Esophagus squamous epithelium (tissue), 4 donors: Measurements from ENCODE around the gene ABCB11.

Source experiments
- POLR2A ChIP-seq, 4 donors: fragments of 450-650 bp; IDR thresholded peaks; one replicate each; pipeline ENCODE4 v1.6.1; 2017; ENCODE audit warnings: antibody characterized with exemption in 4 of 4, mild to moderate bottlenecking in 4 of 4, moderate library complexity in 3 of 4
- TF ChIP-seq, protein P1 (sequence below), 6 experiments: fragments of 450-650 bp in 4 of 6; fragments of 200-600 bp in 2 of 6; sonication (generic) in 2 of 6; IDR thresholded peaks; one replicate each; pipeline ENCODE4 v1.5.1; 2016 to 2019; ENCODE audit warnings: antibody characterized with exemption in 6 of 6, mild to moderate bottlenecking in 4 of 6, moderate library complexity in 4 of 6

DNA sequence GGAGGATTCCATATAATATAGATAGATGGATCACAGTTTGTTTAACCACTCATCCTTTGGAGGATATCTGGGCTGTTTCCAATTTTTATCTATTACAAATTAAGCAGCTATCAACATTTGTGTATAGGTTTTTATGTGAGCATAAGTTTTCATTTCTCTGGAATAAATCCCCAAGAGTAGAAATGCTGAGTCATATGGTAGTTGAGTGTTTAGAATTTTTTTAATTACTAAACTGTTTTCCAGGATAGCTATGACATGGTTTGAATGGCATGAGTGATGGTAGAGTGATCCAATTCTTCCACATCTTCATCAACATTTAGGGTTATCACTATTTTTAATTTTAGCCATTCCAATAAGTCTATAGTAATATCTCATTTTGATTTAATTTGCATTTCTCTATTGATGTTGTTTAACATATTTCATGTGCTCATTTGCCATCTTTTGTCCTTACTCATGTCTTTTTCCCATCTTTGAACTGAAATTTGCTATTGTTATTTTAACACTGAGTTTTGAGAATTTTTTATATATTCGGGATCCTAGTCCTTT is 31.4 kb downstream of the ABCB11 start:
- TF ChIP-seq, protein P1, sequence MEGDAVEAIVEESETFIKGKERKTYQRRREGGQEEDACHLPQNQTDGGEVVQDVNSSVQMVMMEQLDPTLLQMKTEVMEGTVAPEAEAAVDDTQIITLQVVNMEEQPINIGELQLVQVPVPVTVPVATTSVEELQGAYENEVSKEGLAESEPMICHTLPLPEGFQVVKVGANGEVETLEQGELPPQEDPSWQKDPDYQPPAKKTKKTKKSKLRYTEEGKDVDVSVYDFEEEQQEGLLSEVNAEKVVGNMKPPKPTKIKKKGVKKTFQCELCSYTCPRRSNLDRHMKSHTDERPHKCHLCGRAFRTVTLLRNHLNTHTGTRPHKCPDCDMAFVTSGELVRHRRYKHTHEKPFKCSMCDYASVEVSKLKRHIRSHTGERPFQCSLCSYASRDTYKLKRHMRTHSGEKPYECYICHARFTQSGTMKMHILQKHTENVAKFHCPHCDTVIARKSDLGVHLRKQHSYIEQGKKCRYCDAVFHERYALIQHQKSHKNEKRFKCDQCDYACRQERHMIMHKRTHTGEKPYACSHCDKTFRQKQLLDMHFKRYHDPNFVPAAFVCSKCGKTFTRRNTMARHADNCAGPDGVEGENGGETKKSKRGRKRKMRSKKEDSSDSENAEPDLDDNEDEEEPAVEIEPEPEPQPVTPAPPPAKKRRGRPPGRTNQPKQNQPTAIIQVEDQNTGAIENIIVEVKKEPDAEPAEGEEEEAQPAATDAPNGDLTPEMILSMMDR (IDR thresholded peaks at IDR 0.05) = no peak
- no peak for TF ChIP-seq POLR2A (IDR thresholded peaks at IDR 0.05)
